ENCODE results near the gene HEY2.
"Not testable (repeated sequence)": the region's sequence is repeated elsewhere in the genome, so short reads cannot be mapped to it uniquely, and the experiment has no call there.

The HEY2 gene

DNA sequence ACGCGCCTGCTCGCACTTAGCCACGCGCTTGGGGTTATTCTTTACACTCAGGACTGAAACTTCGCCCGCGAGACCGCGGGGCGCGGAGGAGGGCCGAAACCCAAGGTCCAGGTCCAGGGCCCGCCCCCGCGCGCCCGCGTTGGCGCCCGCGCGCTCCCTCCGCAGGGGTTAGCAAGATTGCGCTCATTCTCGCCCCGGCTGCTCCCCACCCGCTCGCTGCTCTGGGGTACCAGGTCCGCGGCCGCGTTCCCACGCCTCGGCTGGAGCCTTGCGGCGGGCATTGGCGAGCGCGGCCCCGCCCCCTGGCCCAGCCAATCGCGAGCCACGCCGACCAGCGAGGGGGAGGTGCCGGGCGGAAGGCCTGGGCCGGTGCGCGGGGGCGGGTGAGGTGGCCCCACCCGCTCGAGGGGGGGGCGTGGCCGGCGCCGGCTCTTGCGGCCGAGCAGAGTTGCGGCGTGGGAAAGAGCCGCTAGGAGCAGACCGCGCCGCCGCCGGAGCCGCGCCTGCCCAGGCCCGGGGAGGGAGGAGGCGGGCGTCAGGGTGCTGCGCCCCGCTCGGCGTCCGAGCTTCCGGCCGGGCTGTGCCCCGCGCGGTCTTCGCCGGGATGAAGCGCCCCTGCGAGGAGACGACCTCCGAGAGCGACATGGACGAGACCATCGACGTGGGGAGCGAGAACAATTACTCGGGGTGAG is at the start of gene HEY2:
HEY2 (plus strand) TSS at position 460 of the 692 bp plus-strand sequence; CDS start at position 605, 145 bp downstream.
- peak; percentile 58 to 74 for DNase-seq (ENCODE audit: extremely low read depth in 1 of 2, low read depth in 1 of 2)

DNA sequence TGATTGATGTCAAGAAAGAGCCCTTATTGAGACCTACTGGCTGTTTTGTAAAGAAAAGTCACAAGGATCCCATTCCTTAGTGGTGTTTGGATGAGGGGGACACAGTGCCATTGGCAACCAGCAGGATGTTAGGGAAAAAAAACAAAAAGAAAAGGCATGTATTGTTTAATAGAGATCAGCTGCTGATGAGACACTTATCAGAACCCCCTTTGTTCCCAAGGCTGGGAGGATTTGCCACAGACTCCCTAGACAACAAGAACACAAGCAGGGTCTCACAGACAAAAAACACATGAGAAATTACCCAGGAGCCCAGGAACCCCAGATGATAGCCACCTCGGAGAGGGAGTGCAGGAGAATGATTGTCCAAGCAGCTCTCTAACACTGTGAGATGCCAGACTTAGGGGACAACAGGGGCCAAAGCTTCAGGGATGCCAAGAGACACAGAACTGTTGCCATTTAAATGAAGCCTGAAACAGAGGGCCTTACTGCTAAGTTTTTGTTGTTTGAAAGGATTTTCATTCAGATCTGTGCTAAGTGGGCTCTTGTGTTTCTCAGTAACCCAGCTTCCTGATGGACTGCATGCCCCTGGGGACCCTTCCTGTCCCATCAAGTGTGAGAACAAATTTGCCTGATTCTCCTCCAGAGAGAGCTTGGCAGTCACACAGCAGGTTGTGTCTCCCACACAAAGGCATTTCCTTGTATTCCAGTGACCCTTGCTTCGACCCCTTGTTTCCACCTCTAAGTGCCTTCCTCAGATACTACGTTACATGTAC is 48.7 kb upstream of the HEY2 start:
- DNase-seq (ENCODE audit: extremely low read depth in 1 of 2, low read depth in 1 of 2), result no peak

DNA sequence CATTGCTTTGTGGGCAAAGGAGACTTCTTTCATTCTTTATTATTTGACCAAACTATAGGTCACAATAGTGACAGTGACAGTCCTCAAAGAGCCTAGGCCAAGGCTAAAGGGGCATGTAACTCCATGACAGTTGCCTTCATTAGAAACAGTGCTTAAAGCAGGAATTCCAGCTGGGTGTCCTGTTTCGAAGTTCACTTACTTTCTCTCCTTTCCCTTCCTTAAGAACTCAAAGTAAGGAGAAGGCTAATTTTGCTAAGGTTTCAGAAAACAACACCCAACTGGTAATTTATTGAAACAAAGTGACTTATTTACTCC is 48.1 kb upstream of the HEY2 start:
- no peak for DNase-seq (ENCODE audit: extremely low read depth in 1 of 2, low read depth in 1 of 2)

DNA sequence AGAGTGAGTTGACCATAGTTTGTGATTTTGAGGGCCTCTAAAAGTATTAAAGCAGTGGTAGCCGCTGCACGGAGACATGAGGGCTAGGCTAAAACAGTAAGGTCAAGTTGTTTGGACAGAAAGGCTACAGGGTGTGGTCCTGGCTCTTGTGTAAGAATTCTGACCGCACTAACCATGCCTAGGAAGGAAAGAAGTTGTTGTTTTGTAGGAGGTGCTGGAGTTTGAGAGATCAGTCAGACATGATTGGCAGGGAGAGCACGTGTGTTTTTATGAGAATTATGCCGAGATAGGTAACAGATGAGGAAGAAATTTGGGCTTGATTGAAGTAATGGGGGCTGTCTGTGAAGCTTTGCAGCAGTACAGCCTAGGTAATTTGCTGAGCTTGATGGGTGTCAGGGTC is 45.5 kb upstream of the HEY2 start:
- not testable (repeated sequence) for DNase-seq (ENCODE audit: extremely low read depth in 1 of 2, low read depth in 1 of 2)

DNA sequence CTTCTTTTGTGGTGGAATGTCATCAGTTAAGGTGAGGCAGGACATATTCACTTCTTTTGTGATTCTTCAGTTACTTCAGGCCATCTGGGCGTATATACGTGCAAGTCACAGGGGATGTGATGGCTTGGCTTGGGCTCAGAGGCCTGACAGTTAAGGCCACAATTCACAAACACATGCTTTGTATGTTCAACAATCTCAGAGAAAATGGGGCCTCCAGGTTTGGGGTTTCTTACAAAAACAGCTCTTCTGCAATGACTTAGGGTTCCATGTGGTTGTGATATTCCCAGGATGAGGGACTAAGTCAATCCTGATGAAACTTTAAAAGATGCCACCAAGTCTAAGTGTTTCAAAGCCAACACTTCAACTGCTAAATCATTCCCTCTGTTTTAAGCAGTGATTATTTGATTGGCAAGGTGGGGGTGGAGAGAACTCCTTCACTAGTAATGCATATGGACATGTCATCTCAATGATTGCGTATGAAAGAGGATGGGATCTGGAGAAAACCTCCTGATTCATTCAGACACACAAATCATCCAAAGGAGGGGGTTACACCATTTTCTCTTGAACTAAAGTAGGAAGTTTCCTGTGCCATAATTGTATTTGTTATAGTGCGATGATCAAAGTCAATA is 41.7 kb upstream of the HEY2 start:
- no peak for DNase-seq (ENCODE audit: extremely low read depth in 1 of 2, low read depth in 1 of 2)

DNA sequence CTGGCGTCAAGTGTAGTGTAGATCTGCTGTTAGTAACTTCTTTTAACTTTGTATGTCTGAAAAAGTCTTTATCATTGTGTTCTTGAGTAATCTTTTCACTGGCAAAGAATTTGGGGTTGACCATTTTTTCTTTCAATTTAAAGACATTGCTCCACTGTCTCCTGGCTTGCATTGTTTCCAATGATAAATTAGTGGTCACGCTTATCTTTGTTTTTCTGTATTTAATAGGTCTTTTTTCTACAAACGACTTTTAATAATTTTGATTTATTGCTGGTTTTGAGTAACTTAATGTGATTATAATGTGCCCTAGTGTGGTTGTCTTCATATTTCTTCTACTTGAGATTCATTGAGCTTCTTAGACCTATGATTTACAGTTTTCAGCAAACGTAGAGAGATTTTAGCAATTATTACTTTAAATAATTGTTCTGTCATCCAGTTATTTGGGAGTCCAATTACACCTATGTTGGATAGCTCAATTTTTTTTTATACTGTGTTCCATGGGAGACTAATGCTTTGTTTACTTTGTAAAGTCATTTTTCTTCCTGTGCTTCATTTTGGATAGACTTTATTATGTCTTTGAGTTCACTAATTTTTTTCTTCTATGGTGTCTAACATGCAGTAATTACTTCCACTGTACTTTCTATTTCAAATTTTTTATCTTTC is 38.3 kb upstream of the HEY2 start:
- DNase-seq (ENCODE audit: extremely low read depth in 1 of 2, low read depth in 1 of 2), result no peak

DNA sequence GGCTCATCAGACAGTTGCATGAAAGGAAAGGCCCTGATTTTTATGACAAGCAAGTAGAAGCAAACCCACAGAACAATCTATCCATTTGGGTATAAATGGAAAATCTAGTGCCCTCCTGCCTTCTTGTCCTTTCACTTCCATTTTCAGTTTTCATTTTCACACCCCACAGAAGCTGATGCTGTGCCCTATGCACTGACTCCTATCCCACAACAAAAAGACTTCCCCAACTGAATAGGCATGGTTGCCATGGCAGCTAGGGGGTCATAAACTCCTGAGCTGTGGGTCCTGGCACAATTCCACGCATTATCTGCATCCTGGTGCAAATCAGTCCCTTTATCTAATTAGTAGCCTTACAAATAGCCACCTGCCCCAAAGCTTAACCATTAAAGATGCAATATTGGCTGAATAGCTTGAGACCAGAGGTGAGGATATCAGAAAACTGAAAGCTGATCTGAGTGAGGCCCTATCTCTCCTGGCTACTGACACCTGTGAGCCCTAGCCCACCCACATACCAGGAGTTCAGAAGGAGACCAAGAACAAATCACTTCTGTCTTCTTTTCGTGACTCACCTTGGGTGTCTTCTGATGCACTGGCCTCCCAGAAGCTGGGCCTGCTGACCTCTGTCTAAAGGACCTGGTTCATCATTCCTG is 34.9 kb upstream of the HEY2 start:
- no peak for DNase-seq (ENCODE audit: extremely low read depth in 1 of 2, low read depth in 1 of 2)

DNA sequence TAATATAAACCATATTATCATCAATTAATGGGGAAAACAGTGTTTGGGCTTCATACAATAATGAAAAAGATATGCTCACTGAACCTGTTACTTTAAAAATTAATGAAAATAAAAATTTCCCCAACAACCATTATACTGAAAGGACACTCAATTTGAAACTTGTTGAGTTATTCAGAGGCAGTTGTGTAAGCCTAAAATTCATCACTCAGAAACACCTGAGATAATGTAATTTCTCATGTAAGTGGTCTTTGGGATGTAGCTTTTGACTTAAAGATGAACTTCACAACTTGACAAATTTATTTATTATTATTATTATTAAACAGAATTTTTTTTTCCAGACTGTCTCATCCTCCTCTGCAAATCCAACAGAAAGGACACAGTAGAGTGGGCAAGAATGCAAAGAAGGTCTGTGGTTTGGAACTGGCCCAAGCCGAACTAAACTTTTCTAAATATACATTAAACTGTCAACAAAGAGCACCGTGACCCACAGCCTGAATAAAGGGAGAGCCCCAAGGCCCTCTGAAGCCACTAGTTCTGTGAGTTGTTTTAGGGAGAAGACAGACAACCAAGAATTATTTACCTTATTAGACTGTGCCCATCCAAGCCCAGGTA is 32.2 kb upstream of the HEY2 start:
- no peak for DNase-seq (ENCODE audit: extremely low read depth in 1 of 2, low read depth in 1 of 2)

DNA sequence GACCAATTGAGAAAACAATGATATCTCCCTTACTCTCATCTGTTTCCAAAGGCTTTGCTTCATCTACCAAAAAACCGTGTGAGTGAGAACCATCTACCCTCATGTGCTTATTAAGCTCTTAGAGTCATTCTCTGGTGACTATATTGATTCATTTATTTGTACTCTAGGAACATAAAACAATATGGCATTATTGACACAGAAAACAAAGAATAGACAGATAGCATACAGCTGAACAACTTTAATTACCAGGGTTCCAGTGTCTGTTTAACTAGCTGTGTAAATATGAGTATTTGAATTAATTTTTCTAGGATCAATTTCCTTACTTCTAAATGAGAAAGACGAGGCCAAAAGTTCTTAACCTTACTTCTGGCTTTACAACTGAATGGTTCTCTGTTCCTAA is 31.3 kb upstream of the HEY2 start:
- DNase-seq (ENCODE audit: extremely low read depth in 1 of 2, low read depth in 1 of 2), result no peak

DNA sequence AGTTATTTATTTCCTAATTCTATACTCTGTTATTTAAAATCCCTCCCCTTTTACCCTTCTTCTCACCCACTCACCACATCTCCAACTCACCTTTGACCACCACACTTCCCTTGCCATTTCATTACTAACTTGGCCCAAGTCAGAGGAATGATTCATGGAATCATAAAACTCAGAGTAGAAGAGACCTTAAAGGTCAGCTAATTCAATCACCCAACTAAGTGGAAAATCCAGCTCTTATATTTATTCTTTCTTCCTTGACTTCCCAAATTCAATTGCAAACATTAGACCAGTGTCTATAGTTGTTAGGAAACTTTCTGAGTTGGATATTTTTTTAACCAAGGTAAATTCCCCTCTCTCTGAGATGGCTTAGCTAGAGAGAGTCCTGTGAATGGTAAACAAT is 26.5 kb upstream of the HEY2 start:
- DNase-seq (ENCODE audit: extremely low read depth in 1 of 2, low read depth in 1 of 2), result no peak

DNA sequence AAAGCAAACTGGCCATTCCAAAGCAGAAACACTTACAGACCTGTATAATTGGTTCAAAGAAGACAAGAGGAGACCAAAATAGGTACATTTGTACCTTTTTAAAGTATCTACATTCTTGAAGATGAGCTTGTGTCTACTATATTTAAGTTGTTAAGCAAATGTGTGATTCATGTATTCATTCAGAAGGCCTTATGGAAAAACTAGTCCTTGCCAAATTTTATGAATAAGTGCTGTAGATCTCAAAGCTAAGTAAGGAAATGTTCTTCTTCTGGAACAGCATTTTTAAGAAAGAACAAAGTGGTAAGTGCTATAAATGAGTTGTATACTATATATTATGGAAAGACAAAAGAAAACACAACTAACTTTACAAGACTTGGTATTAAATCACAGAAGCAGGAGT is 22.2 kb upstream of the HEY2 start:
- no peak for DNase-seq (ENCODE audit: extremely low read depth in 1 of 2, low read depth in 1 of 2)

DNA sequence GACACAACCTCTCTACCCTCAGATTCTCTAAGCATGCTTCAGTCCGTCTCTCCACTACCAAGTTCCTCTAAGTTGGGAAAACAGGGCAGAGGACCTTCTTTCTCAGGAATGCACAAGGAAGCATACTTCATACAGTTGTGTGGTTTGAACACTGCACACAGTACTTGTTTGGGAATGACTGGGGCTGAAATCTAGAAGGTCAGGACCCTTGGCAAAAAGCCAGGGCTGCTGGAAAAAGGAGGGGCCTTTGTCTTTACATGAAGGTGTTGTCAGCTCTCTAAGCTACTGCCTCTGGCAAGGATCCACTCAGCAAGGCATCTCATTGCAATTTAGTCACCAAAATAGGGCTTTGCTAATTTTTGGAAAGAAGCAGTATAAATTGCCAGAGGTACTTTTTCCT is 20.7 kb upstream of the HEY2 start:
- no peak for DNase-seq (ENCODE audit: extremely low read depth in 1 of 2, low read depth in 1 of 2)

DNA sequence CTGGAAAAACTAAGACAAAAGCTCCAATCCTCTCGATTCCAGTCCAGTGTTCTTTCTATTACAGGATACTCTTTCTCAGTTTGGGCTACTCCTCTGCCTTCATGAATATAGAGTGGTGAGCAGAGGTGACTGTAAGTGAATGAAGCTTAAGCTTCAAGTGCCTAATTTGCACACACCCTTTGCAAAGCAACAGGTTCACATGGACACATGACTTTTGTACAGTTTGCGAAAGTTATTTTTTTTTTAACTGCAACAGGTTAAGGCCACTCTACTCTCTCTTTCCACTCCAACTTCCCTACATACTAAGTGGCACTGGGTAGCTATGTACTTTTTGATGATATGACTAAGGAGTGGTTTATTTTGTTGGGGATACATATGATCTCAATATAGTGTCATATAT is 19.4 kb upstream of the HEY2 start:
- DNase-seq (ENCODE audit: extremely low read depth in 1 of 2, low read depth in 1 of 2), result no peak

DNA sequence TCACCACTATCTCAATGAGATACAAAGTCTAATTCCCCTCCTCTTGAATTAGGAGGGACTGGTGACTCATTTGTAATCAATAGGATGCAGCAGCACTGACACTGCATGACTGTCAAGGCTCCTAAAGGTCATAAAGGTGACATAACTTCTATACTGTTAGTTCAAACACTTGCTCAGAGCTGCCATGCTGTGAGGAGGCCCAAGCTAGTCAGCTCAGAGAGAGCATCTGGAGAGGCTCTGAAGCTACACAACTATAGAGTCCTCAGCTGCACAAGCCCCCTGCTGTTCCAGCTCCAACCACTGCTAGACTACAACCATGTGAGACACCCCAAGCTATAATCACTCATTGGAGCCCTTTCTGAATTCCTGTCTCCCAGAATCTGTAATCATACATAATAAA is 17.0 kb upstream of the HEY2 start:
- no peak for DNase-seq (ENCODE audit: extremely low read depth in 1 of 2, low read depth in 1 of 2)

DNA sequence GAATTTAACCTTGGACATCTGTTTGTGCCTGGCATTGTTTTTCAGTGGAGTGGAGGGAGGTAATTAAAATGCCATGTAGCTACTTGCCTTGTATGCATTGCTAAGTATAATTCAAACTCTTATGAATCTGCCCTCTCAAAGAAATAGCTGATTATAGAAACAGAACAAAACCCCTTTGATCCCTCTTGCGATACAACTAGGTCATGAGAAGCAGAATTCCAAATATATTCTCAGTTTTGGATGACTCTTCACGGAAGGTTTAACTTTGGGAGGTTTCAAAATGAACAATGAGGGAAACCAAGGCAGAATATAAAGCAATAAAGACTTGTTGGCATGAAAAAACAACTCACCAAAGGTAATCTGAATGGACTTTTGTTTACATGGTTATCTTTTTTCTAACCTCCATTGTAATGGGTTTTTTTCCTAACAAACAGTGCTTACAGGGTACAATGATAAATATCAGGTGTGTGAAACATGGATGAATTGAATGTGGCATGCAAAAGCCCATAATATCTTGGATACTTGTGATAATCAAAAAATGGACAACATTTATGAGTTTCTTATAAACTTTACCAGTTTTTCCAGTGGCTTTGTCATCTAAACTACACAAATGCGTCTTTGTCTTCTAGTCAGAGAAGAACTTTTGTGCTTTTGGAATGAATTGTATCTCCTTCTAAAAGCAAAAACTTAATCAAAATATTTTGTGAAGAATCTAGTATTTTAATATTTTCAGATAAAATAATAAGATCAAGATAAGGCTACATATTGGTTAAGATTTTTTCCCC is 15.7 kb upstream of the HEY2 start:
- no peak for DNase-seq (ENCODE audit: extremely low read depth in 1 of 2, low read depth in 1 of 2)

DNA sequence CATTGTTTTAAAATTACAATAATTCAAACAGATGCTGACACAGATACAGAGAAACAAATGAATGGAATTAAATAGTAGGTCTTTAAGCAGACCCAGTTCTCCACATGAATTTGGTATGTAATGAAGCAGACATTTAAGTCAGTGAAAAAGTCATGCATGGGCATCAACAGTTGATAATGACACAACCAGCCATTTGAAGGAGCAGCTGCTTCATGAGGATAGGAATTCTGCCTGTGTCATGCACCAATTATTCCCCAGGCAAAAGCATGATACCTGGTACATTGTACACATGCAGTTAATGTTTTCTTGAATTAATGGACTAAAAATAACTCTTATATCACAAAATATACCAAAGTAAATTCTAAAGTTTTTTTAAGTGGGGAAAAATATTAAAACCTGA is 11.2 kb upstream of the HEY2 start:
- DNase-seq (ENCODE audit: extremely low read depth in 1 of 2, low read depth in 1 of 2), result no peak

DNA sequence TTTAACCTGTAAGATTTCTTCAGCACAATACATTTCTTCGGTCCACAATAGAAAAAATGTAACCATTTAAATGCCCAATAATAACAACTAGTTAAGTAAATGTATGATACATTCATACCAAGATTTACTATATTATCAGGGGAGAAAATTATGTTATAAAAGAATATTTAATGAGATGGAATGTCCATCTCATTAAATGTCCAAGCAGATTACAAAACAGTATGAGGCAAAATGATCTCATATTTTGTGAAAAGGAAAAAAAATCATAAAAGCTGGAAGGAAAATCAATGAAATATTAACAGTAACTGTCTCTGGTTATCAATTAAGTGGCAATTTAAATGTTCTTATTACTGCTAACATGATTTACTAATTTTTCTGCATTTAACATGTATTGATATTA is 10.1 kb upstream of the HEY2 start:
- no peak for DNase-seq (ENCODE audit: extremely low read depth in 1 of 2, low read depth in 1 of 2)

DNA sequence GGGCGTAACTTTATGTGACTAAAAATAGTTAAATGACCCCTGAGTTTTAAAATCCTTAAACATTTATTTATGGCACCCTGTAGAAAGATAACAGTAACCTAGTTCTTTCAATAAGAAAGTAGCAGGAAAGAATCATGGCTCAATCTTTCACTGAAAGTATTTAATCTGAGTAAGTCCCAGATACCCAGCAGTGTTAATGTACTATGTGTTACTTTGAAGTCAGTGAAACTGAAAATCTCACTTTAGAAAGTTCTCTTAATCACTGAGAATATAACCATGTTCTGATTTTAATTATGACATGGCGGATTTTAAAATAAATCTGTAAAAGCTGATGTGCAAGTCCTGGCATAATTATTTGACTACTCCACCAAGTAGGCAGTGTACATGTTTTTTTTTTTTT is 8.1 kb upstream of the HEY2 start:
- no peak for DNase-seq (ENCODE audit: extremely low read depth in 1 of 2, low read depth in 1 of 2)

DNA sequence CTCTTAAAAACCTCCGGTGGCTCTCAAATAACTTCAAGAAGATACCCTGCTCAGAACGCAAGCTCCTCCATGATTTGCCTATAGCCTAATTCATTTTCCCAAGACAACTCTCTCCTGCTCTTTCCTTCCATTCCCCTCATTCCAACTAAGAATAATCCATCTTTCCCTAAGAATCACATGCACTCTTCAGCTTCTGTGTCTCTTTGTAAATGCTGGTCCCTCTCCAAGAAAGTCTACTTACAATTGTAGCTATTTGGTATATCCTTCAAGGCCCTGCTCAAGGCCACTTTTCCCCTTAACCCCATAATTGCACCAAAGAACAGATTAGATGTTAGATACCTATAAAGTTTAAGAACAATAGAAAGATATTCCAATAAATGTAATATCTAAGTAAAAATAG is 7.4 kb upstream of the HEY2 start:
- DNase-seq (ENCODE audit: extremely low read depth in 1 of 2, low read depth in 1 of 2), result no peak

DNA sequence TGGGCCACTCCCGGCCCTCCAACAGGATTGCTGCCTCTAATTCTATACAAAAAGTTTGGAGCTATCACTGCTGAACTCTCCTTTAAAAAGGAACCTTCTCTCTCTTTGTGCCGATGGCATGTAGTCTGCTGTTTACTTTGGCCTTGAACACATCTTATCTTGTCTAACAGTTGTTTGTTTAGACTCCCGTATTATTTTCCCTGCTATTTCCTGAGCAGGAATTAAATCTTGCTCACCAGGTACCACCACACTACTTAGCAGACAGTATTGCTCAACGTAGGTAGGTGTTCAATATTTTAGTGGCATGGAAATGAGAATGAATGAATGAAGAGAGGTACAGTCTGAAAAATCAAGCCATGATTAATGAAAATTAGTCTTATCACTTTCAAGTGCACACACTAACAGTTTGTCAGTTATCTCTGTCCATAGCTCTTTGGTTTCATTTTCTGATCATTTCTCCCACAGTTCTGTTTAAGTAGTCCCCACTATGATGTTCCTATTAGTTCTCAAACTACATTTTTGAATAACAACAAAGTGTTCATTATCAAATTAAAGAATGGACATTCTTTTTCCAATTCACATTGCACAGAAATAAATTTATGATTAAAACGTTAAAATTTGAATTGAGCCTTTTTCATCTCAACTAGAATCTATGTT is 6.8 kb upstream of the HEY2 start:
- DNase-seq (ENCODE audit: extremely low read depth in 1 of 2, low read depth in 1 of 2), result no peak

Data from activated CD8-positive, alpha-beta memory T cell treated with anti-CD3 and anti-CD28 coated beads for 1 hour (primary cell).